Right atrium auricular region (tissue), 2 donors: Measurements from ENCODE around the gene C1orf94. TPM values are rescaled to one million over a fixed set of nuclear protein-coding genes. Genes with fewer than 3 reads are reported as not detected.

Source experiments
- DNase-seq: peaks from one replicate; pipeline ENCODE4 v3.0.0-alpha.2; 2019; ENCODE audit warnings: low spot score
- H3K27ac ChIP-seq, 2 donors: fragments of 200-600 bp; sonication (generic); 1 replicate in 1 of 2; 2 replicates in 1 of 2; pipeline ENCODE4 v1.5.1; 2016 to 2019
- H3K27me3 ChIP-seq, 2 donors: fragments of 200-600 bp; sonication (generic); one replicate each; pipeline versions ENCODE4 v1.5.1 to v1.6.0; 2017 to 2019
- H3K36me3 ChIP-seq: fragments of 200-600 bp; sonication (generic); one replicate; pipeline ENCODE4 v1.5.1; 2016
- H3K4me1 ChIP-seq, 2 donors: fragments of 200-600 bp; sonication (generic); one replicate each; pipeline versions ENCODE4 v1.5.1 to v1.6.0; 2017 to 2019
- H3K4me3 ChIP-seq, 2 donors: fragments of 200-600 bp; sonication (generic); 1 replicate in 1 of 2; 2 replicates in 1 of 2; pipeline ENCODE4 v1.5.1; 2017 to 2019; ENCODE audit warnings: mild to moderate bottlenecking in 1 of 2, moderate library complexity in 1 of 2
- H3K9me3 ChIP-seq, 2 donors: fragments of 200-600 bp; sonication (generic); one replicate each; pipeline ENCODE4 v1.5.1; 2019
- total RNA-seq, 2 donors: library from RNA; depleted of rRNA; stranded (reverse); fragments of >200 nt; gene quantifications; one replicate each; pipeline ENCODE4 v1.1.0, GENCODE V29; 2016
- TF ChIP-seq, protein P1 (sequence below), 2 donors: fragments of 200-600 bp; sonication (generic); IDR thresholded peaks; one replicate each; pipeline ENCODE4 v1.5.1; 2019; ENCODE audit warnings: antibody characterized with exemption in 2 of 2

The C1orf94 gene
- total RNA-seq, 2 donors from 2014 or later: not detected

DNA sequence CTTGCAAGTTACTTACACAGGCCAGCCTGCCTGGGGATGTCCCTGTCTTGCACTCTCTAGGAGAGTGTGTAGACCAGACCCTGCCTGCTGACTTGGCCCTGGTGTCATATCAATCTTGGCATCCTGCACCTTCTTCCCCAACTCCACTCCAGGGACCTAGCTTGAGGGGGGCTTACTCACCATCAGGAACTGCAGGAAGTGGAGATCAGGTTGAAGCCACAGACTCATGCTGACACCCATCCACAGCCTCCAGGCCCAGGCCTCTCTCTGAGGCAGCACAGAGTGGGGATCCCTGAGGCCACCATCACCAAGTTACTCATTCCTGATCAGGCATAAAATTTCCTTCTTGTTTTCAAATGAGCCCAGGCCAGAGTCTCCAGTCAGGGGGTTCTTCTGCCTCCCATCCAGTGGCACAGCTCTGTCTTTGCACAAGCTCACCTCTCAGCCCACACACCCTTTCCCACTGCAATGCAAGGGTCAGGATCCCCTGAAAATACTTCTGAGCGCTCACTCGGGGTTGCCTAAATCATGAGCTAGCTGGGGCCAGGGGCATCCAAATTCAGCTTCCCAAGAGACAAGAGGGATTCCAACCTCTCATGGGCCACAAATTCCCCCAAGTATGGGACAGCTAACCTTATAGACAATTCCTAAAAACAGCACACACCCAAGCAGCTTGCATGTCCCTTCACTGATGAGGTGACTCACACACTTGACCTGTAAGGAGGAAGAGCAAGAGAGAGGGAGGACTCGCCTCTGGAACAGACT lies 45.1 kb upstream of the C1orf94 start:
- no peaks in the 10 kb centered on the region for H3K27me3 ChIP-seq
- H3K4me3 ChIP-seq: no peak overlapping the region
- no peaks in the 10 kb centered on the region for H3K4me1 ChIP-seq
- peak; percentile 34 for DNase-seq
- no peaks in the 10 kb centered on the region for H3K36me3 ChIP-seq
- H3K27ac ChIP-seq: no peak overlapping the region
- no peaks in the 10 kb centered on the region for H3K9me3 ChIP-seq
- TF ChIP-seq, protein P1, sequence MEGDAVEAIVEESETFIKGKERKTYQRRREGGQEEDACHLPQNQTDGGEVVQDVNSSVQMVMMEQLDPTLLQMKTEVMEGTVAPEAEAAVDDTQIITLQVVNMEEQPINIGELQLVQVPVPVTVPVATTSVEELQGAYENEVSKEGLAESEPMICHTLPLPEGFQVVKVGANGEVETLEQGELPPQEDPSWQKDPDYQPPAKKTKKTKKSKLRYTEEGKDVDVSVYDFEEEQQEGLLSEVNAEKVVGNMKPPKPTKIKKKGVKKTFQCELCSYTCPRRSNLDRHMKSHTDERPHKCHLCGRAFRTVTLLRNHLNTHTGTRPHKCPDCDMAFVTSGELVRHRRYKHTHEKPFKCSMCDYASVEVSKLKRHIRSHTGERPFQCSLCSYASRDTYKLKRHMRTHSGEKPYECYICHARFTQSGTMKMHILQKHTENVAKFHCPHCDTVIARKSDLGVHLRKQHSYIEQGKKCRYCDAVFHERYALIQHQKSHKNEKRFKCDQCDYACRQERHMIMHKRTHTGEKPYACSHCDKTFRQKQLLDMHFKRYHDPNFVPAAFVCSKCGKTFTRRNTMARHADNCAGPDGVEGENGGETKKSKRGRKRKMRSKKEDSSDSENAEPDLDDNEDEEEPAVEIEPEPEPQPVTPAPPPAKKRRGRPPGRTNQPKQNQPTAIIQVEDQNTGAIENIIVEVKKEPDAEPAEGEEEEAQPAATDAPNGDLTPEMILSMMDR (IDR thresholded peaks at IDR 0.05): no peak

DNA sequence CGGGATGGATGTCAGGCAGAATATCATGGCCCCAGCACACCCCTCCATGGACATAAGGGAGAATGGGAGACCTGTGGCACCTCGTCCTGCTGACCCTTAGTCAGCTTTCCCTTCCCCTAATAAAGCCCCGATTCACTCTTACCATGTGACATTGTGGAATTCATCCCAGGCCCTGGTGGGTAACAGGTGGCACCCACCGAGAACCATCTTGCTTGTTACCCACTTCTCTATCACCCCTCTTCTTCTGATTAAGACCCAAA lies 44.6 kb upstream of the C1orf94 start:
- TF ChIP-seq, protein P1 (IDR thresholded peaks at IDR 0.05): no peak
- Histone ChIP-seq H3K4me1 (no peaks in the 10 kb centered on the region), H3K27me3 (no peaks in the 10 kb centered on the region), H3K27ac (no peak overlapping the region), H3K9me3 (no peaks in the 10 kb centered on the region), H3K36me3 (no peaks in the 10 kb centered on the region), H3K4me3 (no peak overlapping the region)
- DNase-seq: no peak

DNA sequence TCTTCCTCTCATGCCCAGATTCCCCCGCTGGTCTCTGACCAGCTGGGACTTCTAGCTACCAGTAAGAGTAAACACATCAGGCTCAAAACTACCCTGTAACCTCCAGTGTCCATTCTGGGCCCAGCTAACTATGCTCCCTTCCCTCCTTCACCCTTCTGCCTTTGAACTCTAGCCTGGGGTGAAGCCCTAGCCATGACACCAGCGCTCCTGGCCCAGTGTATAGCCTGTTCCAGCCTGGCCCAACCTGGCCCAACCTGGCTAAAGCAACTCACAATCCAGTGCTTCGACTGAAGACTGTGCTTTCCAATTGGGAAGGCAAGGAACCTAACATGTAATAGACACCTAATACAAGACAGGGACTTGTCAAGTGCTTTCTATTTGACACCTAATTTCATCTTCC lies 39.3 kb upstream of the C1orf94 start:
- Histone ChIP-seq H3K27me3 (no peaks in the 10 kb centered on the region), H3K27ac (no peak overlapping the region), H3K36me3 (no peaks in the 10 kb centered on the region), H3K4me1 (no peaks in the 10 kb centered on the region), H3K4me3 (no peak overlapping the region), H3K9me3 (no peaks in the 10 kb centered on the region)
- TF ChIP-seq, protein P1 (IDR thresholded peaks at IDR 0.05): no peak
- no peak for DNase-seq

DNA sequence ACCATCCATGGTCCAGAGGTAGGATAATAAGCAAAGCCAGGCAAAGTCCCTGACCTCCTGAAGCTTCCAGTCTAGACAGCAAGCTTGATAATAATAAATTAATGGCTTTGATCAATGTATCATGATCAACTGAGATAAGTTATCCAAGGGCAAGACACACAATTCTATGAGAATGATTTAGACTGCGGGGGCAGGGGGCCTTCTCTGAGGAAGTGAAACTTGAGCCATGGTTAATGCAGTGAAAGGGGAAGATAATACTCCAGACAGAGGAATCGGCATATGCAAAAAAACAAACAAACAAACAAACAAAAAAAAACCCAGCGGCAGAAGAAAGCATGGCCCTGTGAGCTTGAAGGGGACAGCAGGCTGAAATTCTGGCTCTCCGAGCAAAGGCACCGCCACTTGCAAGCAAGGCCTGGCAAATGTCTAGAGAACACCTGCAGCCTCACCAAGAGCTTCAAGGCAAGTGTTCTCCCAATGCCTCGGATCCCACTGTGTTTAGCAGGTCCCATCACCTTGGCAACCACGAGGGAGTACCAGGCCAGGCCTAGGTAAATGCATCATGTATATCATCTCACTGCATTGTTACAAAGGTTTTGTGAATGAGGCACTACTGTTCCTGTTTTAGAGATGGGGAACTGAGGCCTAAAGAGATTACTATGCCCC lies 36.6 kb upstream of the C1orf94 start:
- Histone ChIP-seq H3K27me3 (no peaks in the 10 kb centered on the region), H3K36me3 (no peaks in the 10 kb centered on the region), H3K9me3 (no peaks in the 10 kb centered on the region), H3K27ac (no peak overlapping the region), H3K4me3 (no peak overlapping the region), H3K4me1 (no peaks in the 10 kb centered on the region)
- DNase-seq: no peak
- TF ChIP-seq, protein P1 (IDR thresholded peaks at IDR 0.05): no peak

DNA sequence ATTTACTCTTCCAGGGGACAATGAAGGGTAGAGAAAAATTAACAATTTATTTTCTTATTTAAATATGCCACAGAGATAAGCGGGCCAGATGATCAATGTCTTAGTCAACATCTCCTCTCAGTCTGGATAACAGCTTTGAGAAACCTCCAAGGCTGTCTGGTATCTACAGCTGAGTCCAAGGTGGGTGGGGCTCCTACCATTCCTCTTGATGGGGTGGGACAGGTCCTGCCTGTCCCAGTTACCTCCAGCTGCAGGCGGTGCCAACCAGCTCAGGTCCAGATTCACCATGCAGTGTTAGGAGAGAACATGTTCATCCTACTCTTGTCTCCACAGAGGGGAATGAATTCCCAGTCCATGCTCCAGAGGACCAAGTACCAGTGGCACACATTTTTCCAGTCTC lies 32.7 kb upstream of the C1orf94 start:
- Histone ChIP-seq H3K27me3 (no peaks in the 10 kb centered on the region), H3K9me3 (no peaks in the 10 kb centered on the region), H3K27ac (no peak overlapping the region), H3K36me3 (no peaks in the 10 kb centered on the region), H3K4me3 (no peak overlapping the region), H3K4me1 (no peaks in the 10 kb centered on the region)
- TF ChIP-seq, protein P1 (IDR thresholded peaks at IDR 0.05): no peak
- DNase-seq: no peak
